GM23338 (cell line): Measurements from ENCODE around the gene INTS14. TPM values are rescaled to one million over a fixed set of nuclear protein-coding genes. Genes with fewer than 3 reads are reported as not detected.

Experiments used
- ATAC-seq: fragments of 200-7000 bp; cut with Tn5 transposase; 3 replicates; pipeline ENCODE4 v1.9.1; 2020
- DNase-seq: peaks from one replicate; pipeline ENCODE4 v3.0.0-alpha.2; 2015; ENCODE audit warnings: low spot score
- H2AFZ ChIP-seq: fragments of 200-600 bp; sonication (generic); 2 replicates; pipeline ENCODE4 v1.8.0; 2016; ENCODE audit warnings: antibody characterized with exemption, mild to moderate bottlenecking, moderate library complexity
- H3F3A ChIP-seq: fragments of 200-600 bp; sonication (generic); replicated peaks from 2 replicates; pipeline ENCODE4 v1.8.0; 2017; ENCODE audit warnings: antibody characterized with exemption, mixed run types, low read depth
- H3K27ac ChIP-seq: fragments of 200-600 bp; sonication (generic); 2 replicates; pipeline ENCODE4 v1.6.1; 2016; ENCODE audit warnings: low read depth
- H3K27me3 ChIP-seq: fragments of 200-600 bp; sonication (generic); 2 replicates; pipeline ENCODE4 v1.8.0; 2016; ENCODE audit warnings: mild to moderate bottlenecking, mixed run types, moderate library complexity; ENCODE audit not compliant: insufficient read depth
- H3K36me3 ChIP-seq: fragments of 200-600 bp; sonication (generic); 2 replicates; pipeline ENCODE4 v1.8.0; 2016; ENCODE audit warnings: mild to moderate bottlenecking; ENCODE audit not compliant: insufficient read depth
- H3K4me1 ChIP-seq: fragments of 200-600 bp; sonication (generic); 2 replicates; pipeline ENCODE4 v1.8.0; 2016; ENCODE audit warnings: mild to moderate bottlenecking, moderate library complexity; ENCODE audit not compliant: insufficient read depth
- H3K4me2 ChIP-seq: fragments of 200-600 bp; sonication (generic); 2 replicates; pipeline ENCODE4 v1.7.1; 2017; ENCODE audit warnings: mixed run types
- H3K4me3 ChIP-seq: fragments of 200-600 bp; sonication (generic); 2 replicates; pipeline ENCODE4 v1.6.1; 2016; ENCODE audit warnings: mixed run types
- H3K79me2 ChIP-seq: fragments of 200-600 bp; sonication (generic); replicated peaks from 2 replicates; pipeline ENCODE4 v1.8.0; 2017; ENCODE audit warnings: mild to moderate bottlenecking; ENCODE audit not compliant: insufficient read depth
- H3K9me2 ChIP-seq: fragments of 200-600 bp; sonication (generic); 2 replicates; pipeline ENCODE4 v1.8.0; 2017; ENCODE audit not compliant: insufficient read depth
- H4K20me1 ChIP-seq: fragments of 200-600 bp; sonication (generic); replicated peaks from 2 replicates; pipeline ENCODE4 v1.8.0; 2017; ENCODE audit warnings: mild to moderate bottlenecking; ENCODE audit not compliant: insufficient read depth
- H3K27ac Mint-ChIP-seq: 2 replicates; pipeline ENCODE4 v1.8.0; 2020; ENCODE audit warnings: inconsistent platforms, mild to moderate bottlenecking, moderate library complexity, mixed read lengths
- H3K27me3 Mint-ChIP-seq: 3 replicates; pipeline ENCODE4 v1.8.0; 2022; ENCODE audit warnings: low read depth, mild to moderate bottlenecking, moderate library complexity, mixed read lengths, inconsistent platforms; ENCODE audit not compliant: insufficient read depth, poor library complexity
- H3K36me3 Mint-ChIP-seq: 3 replicates; pipeline ENCODE4 v1.8.0; 2021; ENCODE audit warnings: low read depth, mild to moderate bottlenecking, inconsistent platforms, moderate library complexity, mixed read lengths
- H3K4me1 Mint-ChIP-seq: 3 replicates; pipeline ENCODE4 v1.8.0; 2020; ENCODE audit warnings: mild to moderate bottlenecking, inconsistent platforms, mixed read lengths
- H3K4me3 Mint-ChIP-seq: 3 replicates; pipeline ENCODE4 v1.8.0; 2021; ENCODE audit warnings: moderate library complexity, mild to moderate bottlenecking, inconsistent platforms, mixed read lengths
- H3K9me3 Mint-ChIP-seq: 3 replicates; pipeline ENCODE4 v1.8.0; 2020; ENCODE audit warnings: moderate library complexity, mild to moderate bottlenecking, inconsistent platforms, mixed read lengths
- EZH2phosphoT487 ChIP-seq: fragments of 200-600 bp; sonication (generic); IDR thresholded peaks from one replicate; pipeline ENCODE4 v1.8.1; 2018; ENCODE audit warnings: antibody characterized with exemption; ENCODE audit not compliant: unreplicated experiment
- JUNB ChIP-seq: IDR thresholded peaks from one replicate; pipeline ENCODE4 v1.6.1; 2016; ENCODE audit warnings: antibody characterized with exemption; ENCODE audit not compliant: unreplicated experiment
- NANOG ChIP-seq: IDR thresholded peaks from 2 replicates; pipeline ENCODE4 v1.6.1; 2016; ENCODE audit warnings: antibody characterized with exemption, borderline replicate concordance
- POLR2AphosphoS5 ChIP-seq: IDR thresholded peaks from 2 replicates; pipeline ENCODE4 v1.6.1; 2016; ENCODE audit warnings: antibody characterized with exemption, low read depth
- STAT1 ChIP-seq: IDR thresholded peaks from one replicate; pipeline ENCODE4 v1.6.1; 2016; ENCODE audit warnings: antibody characterized with exemption; ENCODE audit not compliant: unreplicated experiment
- ZNF114 ChIP-seq: fragments of 250-450 bp; sonication (Bioruptor Pico); IDR thresholded peaks from 2 replicates; pipeline ENCODE4 v1.5.0; 2020; ENCODE audit warnings: mild to moderate bottlenecking, moderate library complexity
- polyA plus RNA-seq: library from polyadenylated mRNA; unstranded; fragments of >200 nt; fragmentation: Nextera tagmentation; extraction: Ambion mirVana; gene quantifications from 2 replicates; pipeline ENCODE4 v1.2.1, GENCODE V29; 2016
- total RNA-seq: library from RNA; depleted of rRNA; stranded (reverse); fragments of >200 nt; shearing (Covaris generic); gene quantifications from 2 replicates; pipeline ENCODE4 v1.2.3, GENCODE V29; 2014
- TF ChIP-seq, protein P1 (sequence below), 2 experiments: fragments of 200-600 bp in 1 of 2; sonication (generic) in 1 of 2; conservative IDR thresholded peaks; 2 replicates each; pipeline versions ENCODE4 v1.5.1 to v1.6.1; 2016 to 2017; ENCODE audit warnings: antibody characterized with exemption in 2 of 2, low read depth in 2 of 2, mild to moderate bottlenecking in 2 of 2, moderate library complexity in 1 of 2
- TF ChIP-seq, protein P2 (sequence below): fragments of 250-450 bp; sonication (Bioruptor Pico); IDR thresholded peaks from 2 replicates; pipeline ENCODE4 v1.5.0; 2020; ENCODE audit warnings: mild to moderate bottlenecking, moderate library complexity

Gene INTS14
- total and polyA plus RNA-seq, 2 experiments from 2014 or later: 15.2 to 37.7 TPM

DNA sequence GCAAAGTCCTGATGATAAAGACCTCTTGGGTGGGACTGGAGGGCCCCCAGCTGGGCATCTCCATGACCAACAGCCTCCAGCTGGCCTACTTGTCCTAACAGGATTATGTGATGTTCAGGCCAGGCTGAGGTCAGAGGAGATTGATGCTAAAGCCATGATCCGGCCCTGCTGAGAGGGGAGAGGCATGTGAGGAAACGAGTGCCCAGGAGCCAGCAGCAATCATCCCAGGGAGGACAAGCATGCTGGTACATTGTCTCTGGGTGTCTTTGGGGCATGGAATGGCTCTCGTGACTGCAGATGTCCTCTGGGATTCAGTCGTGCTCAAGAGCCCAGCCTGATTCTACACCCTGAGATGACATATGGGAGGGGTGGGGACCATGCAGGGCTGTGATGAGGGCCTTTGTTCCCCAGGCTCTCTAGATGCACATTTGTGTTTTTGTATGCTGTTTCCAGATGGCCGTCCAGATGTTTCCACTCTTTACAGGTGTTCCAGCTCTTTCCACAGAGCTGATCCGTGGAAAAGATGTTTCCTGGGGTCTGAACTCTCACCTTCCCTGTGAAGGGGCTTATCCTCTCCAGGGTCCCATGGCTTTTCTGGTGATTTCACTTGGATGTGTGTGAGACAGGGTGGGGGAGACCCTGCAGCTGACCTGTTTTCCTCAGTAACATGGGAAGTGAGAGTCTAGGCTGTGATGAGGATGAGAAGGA, 31.0 kb upstream of the INTS14 start:
- H3K27ac Mint-ChIP-seq: no peak overlapping the region
- TF ChIP-seq, protein P1, sequence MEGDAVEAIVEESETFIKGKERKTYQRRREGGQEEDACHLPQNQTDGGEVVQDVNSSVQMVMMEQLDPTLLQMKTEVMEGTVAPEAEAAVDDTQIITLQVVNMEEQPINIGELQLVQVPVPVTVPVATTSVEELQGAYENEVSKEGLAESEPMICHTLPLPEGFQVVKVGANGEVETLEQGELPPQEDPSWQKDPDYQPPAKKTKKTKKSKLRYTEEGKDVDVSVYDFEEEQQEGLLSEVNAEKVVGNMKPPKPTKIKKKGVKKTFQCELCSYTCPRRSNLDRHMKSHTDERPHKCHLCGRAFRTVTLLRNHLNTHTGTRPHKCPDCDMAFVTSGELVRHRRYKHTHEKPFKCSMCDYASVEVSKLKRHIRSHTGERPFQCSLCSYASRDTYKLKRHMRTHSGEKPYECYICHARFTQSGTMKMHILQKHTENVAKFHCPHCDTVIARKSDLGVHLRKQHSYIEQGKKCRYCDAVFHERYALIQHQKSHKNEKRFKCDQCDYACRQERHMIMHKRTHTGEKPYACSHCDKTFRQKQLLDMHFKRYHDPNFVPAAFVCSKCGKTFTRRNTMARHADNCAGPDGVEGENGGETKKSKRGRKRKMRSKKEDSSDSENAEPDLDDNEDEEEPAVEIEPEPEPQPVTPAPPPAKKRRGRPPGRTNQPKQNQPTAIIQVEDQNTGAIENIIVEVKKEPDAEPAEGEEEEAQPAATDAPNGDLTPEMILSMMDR (conservative IDR thresholded peaks at IDR 0.05; ENCODE audit: low read depth in 2 of 2): peak in 1 of 2 experiments; percentile 28; a peak in 2 of 4 replicates
- TF ChIP-seq NANOG (no peak), STAT1 (no peak)
- Histone ChIP-seq H3K36me3 (no peaks in the 10 kb centered on the region), H4K20me1 (no peaks in the 10 kb centered on the region), H3K4me3 (no peak overlapping the region), H3K4me1 (peaks cover 4% of the 10 kb centered on the region; the same call in 1 of the 2 replicates), H3K4me2 (no peak overlapping the region), H3K9me2 (no peaks in the 10 kb centered on the region), H3K79me2 (no peaks in the 10 kb centered on the region), H3K27me3 (no peaks in the 10 kb centered on the region), H3F3A (no peaks in the 10 kb centered on the region), H3K27ac (no peak overlapping the region), H2AFZ (no peak overlapping the region)
- no peak; the same call in 2 of the 3 replicates for ATAC-seq
- H3K4me1 Mint-ChIP-seq: peaks cover 12% of the 10 kb centered on the region
- DNase-seq: no peak
- H3K36me3 Mint-ChIP-seq: no peaks in the 10 kb centered on the region
- peaks cover 5% of the 10 kb centered on the region for H3K27me3 Mint-ChIP-seq
- no peak overlapping the region for H3K4me3 Mint-ChIP-seq
- no peaks in the 10 kb centered on the region; the same call in 2 of the 3 replicates for H3K9me3 Mint-ChIP-seq

DNA sequence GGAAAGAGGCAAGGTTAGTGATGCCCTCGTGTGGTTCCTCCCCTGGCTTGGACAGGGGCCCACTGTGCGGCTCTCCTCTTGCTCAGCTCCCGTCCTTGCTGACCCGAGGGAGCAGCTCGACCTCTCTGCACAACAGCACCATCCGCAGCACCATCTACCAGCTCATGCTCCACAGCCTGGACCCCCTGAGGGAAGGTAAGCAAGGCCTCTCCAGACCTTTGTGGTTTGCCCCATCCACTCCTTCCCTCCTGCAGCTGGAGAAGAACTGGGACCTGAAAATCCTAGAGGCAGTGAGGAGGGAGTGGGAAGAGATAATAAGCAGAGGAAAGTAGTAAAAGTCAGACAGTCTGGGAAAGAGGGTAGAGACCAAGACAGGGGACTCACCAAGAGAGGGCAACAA, 28.6 kb upstream of the INTS14 start:
- H3K79me2 ChIP-seq: no peaks in the 10 kb centered on the region
- H3K4me1 ChIP-seq: no peaks in the 10 kb centered on the region
- H3K4me2 ChIP-seq: no peak overlapping the region
- Mint-ChIP-seq H3K27me3 (peaks cover 5% of the 10 kb centered on the region), H3K27ac (no peak overlapping the region), H3K36me3 (no peaks in the 10 kb centered on the region), H3K9me3 (no peaks in the 10 kb centered on the region; the same call in 2 of the 3 replicates), H3K4me1 (peaks cover 6% of the 10 kb centered on the region), H3K4me3 (no peak overlapping the region)
- H2AFZ ChIP-seq: no peak overlapping the region
- H3K4me3 ChIP-seq: no peak overlapping the region
- no peaks in the 10 kb centered on the region for H3F3A ChIP-seq
- no peaks in the 10 kb centered on the region; the same call in 1 of the 2 replicates for H4K20me1 ChIP-seq
- ATAC-seq (no peak), DNase-seq (no peak)
- no peaks in the 10 kb centered on the region for H3K9me2 ChIP-seq
- no peaks in the 10 kb centered on the region for H3K27me3 ChIP-seq
- H3K36me3 ChIP-seq: no peaks in the 10 kb centered on the region
- no peak overlapping the region for H3K27ac ChIP-seq
- TF ChIP-seq, protein P1 (conservative IDR thresholded peaks at IDR 0.05; ENCODE audit: low read depth in 2 of 2): no peak
- TF ChIP-seq, protein P2, sequence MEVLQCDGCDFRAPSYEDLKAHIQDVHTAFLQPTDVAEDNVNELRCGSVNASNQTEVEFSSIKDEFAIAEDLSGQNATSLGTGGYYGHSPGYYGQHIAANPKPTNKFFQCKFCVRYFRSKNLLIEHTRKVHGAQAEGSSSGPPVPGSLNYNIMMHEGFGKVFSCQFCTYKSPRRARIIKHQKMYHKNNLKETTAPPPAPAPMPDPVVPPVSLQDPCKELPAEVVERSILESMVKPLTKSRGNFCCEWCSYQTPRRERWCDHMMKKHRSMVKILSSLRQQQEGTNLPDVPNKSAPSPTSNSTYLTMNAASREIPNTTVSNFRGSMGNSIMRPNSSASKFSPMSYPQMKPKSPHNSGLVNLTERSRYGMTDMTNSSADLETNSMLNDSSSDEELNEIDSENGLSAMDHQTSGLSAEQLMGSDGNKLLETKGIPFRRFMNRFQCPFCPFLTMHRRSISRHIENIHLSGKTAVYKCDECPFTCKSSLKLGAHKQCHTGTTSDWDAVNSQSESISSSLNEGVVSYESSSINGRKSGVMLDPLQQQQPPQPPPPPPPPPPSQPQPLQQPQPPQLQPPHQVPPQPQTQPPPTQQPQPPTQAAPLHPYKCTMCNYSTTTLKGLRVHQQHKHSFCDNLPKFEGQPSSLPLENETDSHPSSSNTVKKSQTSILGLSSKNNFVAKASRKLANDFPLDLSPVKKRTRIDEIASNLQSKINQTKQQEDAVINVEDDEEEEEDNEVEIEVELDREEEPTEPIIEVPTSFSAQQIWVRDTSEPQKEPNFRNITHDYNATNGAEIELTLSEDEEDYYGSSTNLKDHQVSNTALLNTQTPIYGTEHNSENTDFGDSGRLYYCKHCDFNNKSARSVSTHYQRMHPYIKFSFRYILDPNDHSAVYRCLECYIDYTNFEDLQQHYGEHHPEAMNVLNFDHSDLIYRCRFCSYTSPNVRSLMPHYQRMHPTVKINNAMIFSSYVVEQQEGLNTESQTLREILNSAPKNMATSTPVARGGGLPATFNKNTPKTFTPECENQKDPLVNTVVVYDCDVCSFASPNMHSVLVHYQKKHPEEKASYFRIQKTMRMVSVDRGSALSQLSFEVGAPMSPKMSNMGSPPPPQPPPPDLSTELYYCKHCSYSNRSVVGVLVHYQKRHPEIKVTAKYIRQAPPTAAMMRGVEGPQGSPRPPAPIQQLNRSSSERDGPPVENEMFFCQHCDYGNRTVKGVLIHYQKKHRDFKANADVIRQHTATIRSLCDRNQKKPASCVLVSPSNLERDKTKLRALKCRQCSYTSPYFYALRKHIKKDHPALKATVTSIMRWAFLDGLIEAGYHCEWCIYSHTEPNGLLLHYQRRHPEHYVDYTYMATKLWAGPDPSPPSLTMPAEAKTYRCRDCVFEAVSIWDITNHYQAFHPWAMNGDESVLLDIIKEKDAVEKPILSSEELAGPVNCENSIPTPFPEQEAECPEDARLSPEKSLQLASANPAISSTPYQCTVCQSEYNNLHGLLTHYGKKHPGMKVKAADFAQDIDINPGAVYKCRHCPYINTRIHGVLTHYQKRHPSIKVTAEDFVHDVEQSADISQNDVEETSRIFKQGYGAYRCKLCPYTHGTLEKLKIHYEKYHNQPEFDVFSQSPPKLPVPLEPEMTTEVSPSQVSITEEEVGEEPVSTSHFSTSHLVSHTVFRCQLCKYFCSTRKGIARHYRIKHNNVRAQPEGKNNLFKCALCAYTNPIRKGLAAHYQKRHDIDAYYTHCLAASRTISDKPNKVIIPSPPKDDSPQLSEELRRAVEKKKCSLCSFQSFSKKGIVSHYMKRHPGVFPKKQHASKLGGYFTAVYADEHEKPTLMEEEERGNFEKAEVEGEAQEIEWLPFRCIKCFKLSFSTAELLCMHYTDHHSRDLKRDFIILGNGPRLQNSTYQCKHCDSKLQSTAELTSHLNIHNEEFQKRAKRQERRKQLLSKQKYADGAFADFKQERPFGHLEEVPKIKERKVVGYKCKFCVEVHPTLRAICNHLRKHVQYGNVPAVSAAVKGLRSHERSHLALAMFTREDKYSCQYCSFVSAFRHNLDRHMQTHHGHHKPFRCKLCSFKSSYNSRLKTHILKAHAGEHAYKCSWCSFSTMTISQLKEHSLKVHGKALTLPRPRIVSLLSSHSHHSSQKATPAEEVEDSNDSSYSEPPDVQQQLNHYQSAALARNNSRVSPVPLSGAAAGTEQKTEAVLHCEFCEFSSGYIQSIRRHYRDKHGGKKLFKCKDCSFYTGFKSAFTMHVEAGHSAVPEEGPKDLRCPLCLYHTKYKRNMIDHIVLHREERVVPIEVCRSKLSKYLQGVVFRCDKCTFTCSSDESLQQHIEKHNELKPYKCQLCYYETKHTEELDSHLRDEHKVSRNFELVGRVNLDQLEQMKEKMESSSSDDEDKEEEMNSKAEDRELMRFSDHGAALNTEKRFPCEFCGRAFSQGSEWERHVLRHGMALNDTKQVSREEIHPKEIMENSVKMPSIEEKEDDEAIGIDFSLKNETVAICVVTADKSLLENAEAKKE: no peak
- no peak for TF ChIP-seq JUNB
- TF ChIP-seq POLR2AphosphoS5: no peak
- no peak for TF ChIP-seq ZNF114 (CRISPR knock-in tag)
- TF ChIP-seq NANOG: no peak
- no peak for TF ChIP-seq EZH2phosphoT487
